GM21717 (cell line): ENCODE results near the gene SDF4.
"Not testable (repeated sequence)": the region's sequence is repeated elsewhere in the genome, so short reads cannot be mapped to it uniquely, and the experiment has no call there.

Experiments used
- ATAC-seq: cut with Tn5 transposase; IDR thresholded peaks from one replicate; pipeline ENCODE4 v1.9.1; 2021; ENCODE audit warnings: mild to moderate bottlenecking, moderate library complexity; ENCODE audit not compliant: unreplicated experiment

SDF4 gene

GRCh38 chr1:1259951-1260600, 28.3 kb upstream of the SDF4 start:
- ATAC-seq: no peak

- no peak for ATAC-seq
Measured at GRCh38 chr1:1259540-1259939, 27.7 kb upstream of the SDF4 start.

GRCh38 chr1:1259119-1259488, 27.3 kb upstream of the SDF4 start:
- no peak for ATAC-seq

GRCh38 chr1:1256956-1257871, 25.4 kb upstream of the SDF4 start:
- ATAC-seq: no peak

GRCh38 chr1:1255611-1256010, 23.8 kb upstream of the SDF4 start:
- no peak for ATAC-seq

- no peak for ATAC-seq
Measured at GRCh38 chr1:1255078-1255477, 23.3 kb upstream of the SDF4 start.

GRCh38 chr1:1254667-1254998, 22.8 kb upstream of the SDF4 start:
- no peak for ATAC-seq

- ATAC-seq: no peak
Measured at GRCh38 chr1:1253972-1254666, 22.3 kb upstream of the SDF4 start.

GRCh38 chr1:1253314-1253713, 21.5 kb upstream of the SDF4 start:
- ATAC-seq: no peak

- no peak for ATAC-seq
Measured at GRCh38 chr1:1250786-1251284, 19.0 kb upstream of the SDF4 start.

- not testable (repeated sequence) for ATAC-seq
Measured at GRCh38 chr1:1248009-1248913, 16.5 kb upstream of the SDF4 start.

GRCh38 chr1:1247341-1247913, 15.6 kb upstream of the SDF4 start:
- ATAC-seq: no peak

- no peak for ATAC-seq
Measured at GRCh38 chr1:1246577-1247340, 15.0 kb upstream of the SDF4 start, which contains the start of gene C1QTNF12. TSS of gene C1QTNF12 (minus strand) at chr1:1246722. CDS start at chr1:1246690, 32 bp downstream.

- ATAC-seq: no peak
Measured at GRCh38 chr1:1245817-1246576, 14.2 kb upstream of the SDF4 start.

GRCh38 chr1:1245178-1245816, 13.5 kb upstream of the SDF4 start:
- ATAC-seq: no peak

GRCh38 chr1:1244192-1244811, 12.5 kb upstream of the SDF4 start:
- no peak for ATAC-seq

GRCh38 chr1:1243807-1244191, 12.0 kb upstream of the SDF4 start:
- no peak for ATAC-seq

- no peak for ATAC-seq
Measured at GRCh38 chr1:1243266-1243660, 11.5 kb upstream of the SDF4 start.
